ENCODE data around the gene ZNF217.
A peak's percentile ranks its signal among the peaks of the same experiment; 100 is the strongest.

The ZNF217 gene

DNA sequence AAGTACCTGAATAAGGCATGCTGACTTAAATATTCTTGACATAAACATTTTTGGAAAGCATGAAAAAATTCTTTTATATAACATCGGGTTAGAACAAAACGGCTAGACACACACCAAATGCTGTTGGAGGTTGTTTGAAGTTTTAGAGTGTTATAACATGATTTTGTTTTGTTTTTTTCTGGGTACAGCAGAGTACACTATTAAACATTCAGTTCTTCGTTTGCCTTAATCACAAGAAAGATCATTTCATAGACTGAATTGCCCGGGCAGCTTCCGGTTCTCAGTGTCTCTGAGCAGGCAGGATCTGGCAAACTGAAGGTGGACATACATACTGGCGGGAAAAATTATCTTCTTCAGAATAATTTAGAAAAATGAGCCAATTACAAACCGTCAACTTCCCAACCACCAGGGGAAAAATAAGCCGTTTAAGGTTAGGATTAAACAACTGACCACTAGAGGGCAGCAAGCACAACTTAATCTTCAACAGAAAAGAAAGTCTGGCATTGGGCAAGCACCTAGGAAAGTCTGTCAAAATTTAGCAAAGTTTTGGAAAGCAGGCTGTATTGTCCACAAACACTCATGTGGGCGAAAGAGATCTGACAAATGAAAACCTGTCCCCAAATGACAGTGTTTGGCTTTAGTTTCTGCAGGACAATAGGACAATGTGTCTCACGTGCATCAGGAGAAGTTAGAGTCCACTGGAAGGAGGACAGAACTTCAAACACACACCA, 15.0 kb downstream of the ZNF217 start:
- TF ChIP-seq, protein P1, sequence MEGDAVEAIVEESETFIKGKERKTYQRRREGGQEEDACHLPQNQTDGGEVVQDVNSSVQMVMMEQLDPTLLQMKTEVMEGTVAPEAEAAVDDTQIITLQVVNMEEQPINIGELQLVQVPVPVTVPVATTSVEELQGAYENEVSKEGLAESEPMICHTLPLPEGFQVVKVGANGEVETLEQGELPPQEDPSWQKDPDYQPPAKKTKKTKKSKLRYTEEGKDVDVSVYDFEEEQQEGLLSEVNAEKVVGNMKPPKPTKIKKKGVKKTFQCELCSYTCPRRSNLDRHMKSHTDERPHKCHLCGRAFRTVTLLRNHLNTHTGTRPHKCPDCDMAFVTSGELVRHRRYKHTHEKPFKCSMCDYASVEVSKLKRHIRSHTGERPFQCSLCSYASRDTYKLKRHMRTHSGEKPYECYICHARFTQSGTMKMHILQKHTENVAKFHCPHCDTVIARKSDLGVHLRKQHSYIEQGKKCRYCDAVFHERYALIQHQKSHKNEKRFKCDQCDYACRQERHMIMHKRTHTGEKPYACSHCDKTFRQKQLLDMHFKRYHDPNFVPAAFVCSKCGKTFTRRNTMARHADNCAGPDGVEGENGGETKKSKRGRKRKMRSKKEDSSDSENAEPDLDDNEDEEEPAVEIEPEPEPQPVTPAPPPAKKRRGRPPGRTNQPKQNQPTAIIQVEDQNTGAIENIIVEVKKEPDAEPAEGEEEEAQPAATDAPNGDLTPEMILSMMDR (IDR thresholded peaks at IDR 0.05; ENCODE audit: control insufficient read depth, insufficient read depth, low read depth, low read length, missing control alignments) = peak; percentile 72
- peak; percentile 81 for DNase-seq (ENCODE audit: low read depth)
- H3K4me3 ChIP-seq (ENCODE audit: control insufficient read depth, low read depth, low read length) = no peak overlapping the region

- no peak overlapping the region for H3K4me3 ChIP-seq (ENCODE audit: control insufficient read depth, low read depth, low read length)
- TF ChIP-seq, protein P1 (IDR thresholded peaks at IDR 0.05; ENCODE audit: control insufficient read depth, insufficient read depth, low read depth, low read length, missing control alignments) = no peak
- DNase-seq (ENCODE audit: low read depth) = no peak
Observed at GRCh38 chr20:53576586-53577318, 16.9 kb downstream of the ZNF217 start.

DNA sequence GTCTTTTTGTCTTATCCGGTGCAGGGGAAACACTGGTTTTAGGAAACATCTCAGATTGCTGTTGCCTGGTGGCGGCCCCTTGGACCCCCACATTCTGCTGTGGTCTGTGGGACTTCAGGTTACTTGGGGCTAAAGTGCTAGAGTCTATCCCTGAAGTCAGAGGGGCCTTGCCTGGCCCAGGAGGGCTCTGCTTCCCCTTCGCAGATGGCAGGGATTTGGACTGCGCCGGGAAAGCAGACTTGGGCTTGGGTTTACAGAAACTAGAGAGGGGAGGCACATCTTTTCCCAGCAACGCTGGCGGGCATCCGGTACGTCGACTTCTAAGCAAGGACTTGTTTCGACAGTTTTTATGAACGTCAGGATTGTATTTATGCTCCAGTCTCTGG, 17.5 kb downstream of the ZNF217 start:
- H3K4me3 ChIP-seq (ENCODE audit: control insufficient read depth, low read depth, low read length) = no peak overlapping the region
- DNase-seq (ENCODE audit: low read depth) = no peak
- TF ChIP-seq, protein P1 (IDR thresholded peaks at IDR 0.05; ENCODE audit: control insufficient read depth, insufficient read depth, low read depth, low read length, missing control alignments) = no peak

GRCh38 chr20:53575481-53576194, 18.0 kb downstream of the ZNF217 start:
- H3K4me3 ChIP-seq (ENCODE audit: control insufficient read depth, low read depth, low read length) = no peak overlapping the region
- DNase-seq (ENCODE audit: low read depth) = no peak
- TF ChIP-seq, protein P1 (IDR thresholded peaks at IDR 0.05; ENCODE audit: control insufficient read depth, insufficient read depth, low read depth, low read length, missing control alignments) = no peak

GRCh38 chr20:53574819-53575218, 18.8 kb downstream of the ZNF217 start:
- DNase-seq (ENCODE audit: low read depth) = no peak
- no peak overlapping the region for H3K4me3 ChIP-seq (ENCODE audit: control insufficient read depth, low read depth, low read length)
- TF ChIP-seq, protein P1 (IDR thresholded peaks at IDR 0.05; ENCODE audit: control insufficient read depth, insufficient read depth, low read depth, low read length, missing control alignments) = no peak

DNA sequence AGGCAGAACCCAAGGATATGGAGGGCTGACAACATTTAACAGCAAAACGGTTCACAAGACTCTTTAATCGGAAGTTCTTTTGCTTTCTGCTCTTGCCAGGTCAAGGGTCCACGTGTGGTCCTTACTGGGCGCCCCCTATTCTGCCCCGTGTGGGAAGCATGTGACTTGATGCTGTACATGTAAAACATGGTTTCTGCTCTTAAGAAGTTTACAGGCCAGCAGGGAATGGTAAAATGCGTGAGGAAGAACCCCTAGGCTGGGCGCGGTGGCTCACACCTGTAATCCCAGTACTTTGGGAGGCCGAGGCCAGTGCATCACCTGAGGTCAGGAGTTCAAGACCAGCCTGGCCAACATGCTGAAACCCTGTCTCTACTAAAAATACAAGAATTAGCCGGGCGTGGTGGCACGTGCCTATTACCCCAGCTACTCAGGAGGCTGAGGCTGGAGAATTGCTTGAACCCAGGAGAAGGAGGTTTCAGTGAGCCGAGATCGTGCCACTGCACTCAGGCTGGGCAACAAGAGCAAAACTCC, 19.3 kb downstream of the ZNF217 start:
- no peak for DNase-seq (ENCODE audit: low read depth)
- TF ChIP-seq, protein P1 (IDR thresholded peaks at IDR 0.05; ENCODE audit: control insufficient read depth, insufficient read depth, low read depth, low read length, missing control alignments) = no peak
- H3K4me3 ChIP-seq (ENCODE audit: control insufficient read depth, low read depth, low read length) = no peak overlapping the region

All from AG09309 (cell line).